Right atrium auricular region (tissue), 2 donors: ENCODE measurements around the gene RFESD. TPM values are rescaled to one million over a fixed set of nuclear protein-coding genes. Genes with fewer than 3 reads are reported as not detected.

Experiments
- DNase-seq: peaks from one replicate; pipeline ENCODE4 v3.0.0-alpha.2; 2019; ENCODE audit warnings: low spot score
- H3K27ac ChIP-seq, 2 donors: fragments of 200-600 bp; sonication (generic); 1 replicate in 1 of 2; 2 replicates in 1 of 2; pipeline ENCODE4 v1.5.1; 2016 to 2019
- H3K27me3 ChIP-seq, 2 donors: fragments of 200-600 bp; sonication (generic); one replicate each; pipeline versions ENCODE4 v1.5.1 to v1.6.0; 2017 to 2019
- H3K36me3 ChIP-seq: fragments of 200-600 bp; sonication (generic); one replicate; pipeline ENCODE4 v1.5.1; 2016
- H3K4me1 ChIP-seq, 2 donors: fragments of 200-600 bp; sonication (generic); one replicate each; pipeline versions ENCODE4 v1.5.1 to v1.6.0; 2017 to 2019
- H3K4me3 ChIP-seq, 2 donors: fragments of 200-600 bp; sonication (generic); 1 replicate in 1 of 2; 2 replicates in 1 of 2; pipeline ENCODE4 v1.5.1; 2017 to 2019; ENCODE audit warnings: mild to moderate bottlenecking in 1 of 2, moderate library complexity in 1 of 2
- H3K9me3 ChIP-seq, 2 donors: fragments of 200-600 bp; sonication (generic); one replicate each; pipeline ENCODE4 v1.5.1; 2019
- total RNA-seq, 2 donors: library from RNA; depleted of rRNA; stranded (reverse); fragments of >200 nt; gene quantifications; one replicate each; pipeline ENCODE4 v1.1.0, GENCODE V29; 2016
- TF ChIP-seq, protein P1 (sequence below), 2 donors: fragments of 200-600 bp; sonication (generic); IDR thresholded peaks; one replicate each; pipeline ENCODE4 v1.5.1; 2019; ENCODE audit warnings: antibody characterized with exemption in 2 of 2

Gene RFESD
- total RNA-seq, 2 donors from 2014 or later, result 1.9 to 2.5 TPM

- no peak overlapping the region for H3K27ac ChIP-seq
Measured at GRCh38 chr5:95619096-95619495, 27.5 kb upstream of the RFESD start.

GRCh38 chr5:95619514-95620029 lies 27.0 kb upstream of the RFESD start:
- Histone ChIP-seq H3K36me3 (no peaks in the 10 kb centered on the region), H3K27me3 (no peaks in the 10 kb centered on the region), H3K4me3 (peak overlapping the region; percentile 41 to 62), H3K27ac (no peak overlapping the region), H3K4me1 (peaks cover 0 to 16% of the 10 kb centered on the region in 2 donors), H3K9me3 (no peaks in the 10 kb centered on the region)
- TF ChIP-seq, protein P1, sequence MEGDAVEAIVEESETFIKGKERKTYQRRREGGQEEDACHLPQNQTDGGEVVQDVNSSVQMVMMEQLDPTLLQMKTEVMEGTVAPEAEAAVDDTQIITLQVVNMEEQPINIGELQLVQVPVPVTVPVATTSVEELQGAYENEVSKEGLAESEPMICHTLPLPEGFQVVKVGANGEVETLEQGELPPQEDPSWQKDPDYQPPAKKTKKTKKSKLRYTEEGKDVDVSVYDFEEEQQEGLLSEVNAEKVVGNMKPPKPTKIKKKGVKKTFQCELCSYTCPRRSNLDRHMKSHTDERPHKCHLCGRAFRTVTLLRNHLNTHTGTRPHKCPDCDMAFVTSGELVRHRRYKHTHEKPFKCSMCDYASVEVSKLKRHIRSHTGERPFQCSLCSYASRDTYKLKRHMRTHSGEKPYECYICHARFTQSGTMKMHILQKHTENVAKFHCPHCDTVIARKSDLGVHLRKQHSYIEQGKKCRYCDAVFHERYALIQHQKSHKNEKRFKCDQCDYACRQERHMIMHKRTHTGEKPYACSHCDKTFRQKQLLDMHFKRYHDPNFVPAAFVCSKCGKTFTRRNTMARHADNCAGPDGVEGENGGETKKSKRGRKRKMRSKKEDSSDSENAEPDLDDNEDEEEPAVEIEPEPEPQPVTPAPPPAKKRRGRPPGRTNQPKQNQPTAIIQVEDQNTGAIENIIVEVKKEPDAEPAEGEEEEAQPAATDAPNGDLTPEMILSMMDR (IDR thresholded peaks at IDR 0.05), result no peak
- no peak for DNase-seq

More at GRCh38 chr5:95619096-95619495, 27.5 kb upstream of the RFESD start:
- H3K4me3 ChIP-seq, result no peak overlapping the region
- DNase-seq, result no peak
- peaks cover 0 to 16% of the 10 kb centered on the region in 2 donors for H3K4me1 ChIP-seq
- H3K27me3 ChIP-seq, result no peaks in the 10 kb centered on the region
- H3K9me3 ChIP-seq, result peaks cover 0 to 2% of the 10 kb centered on the region in 2 donors
- TF ChIP-seq, protein P1 (IDR thresholded peaks at IDR 0.05), result no peak
- no peaks in the 10 kb centered on the region for H3K36me3 ChIP-seq

- Histone ChIP-seq H3K27ac (peak within 1 kb of the TSS in 1 of 2 donors; percentile 23), H3K9me3 (no peaks in the 10 kb centered on the region), H3K4me3 (peak within 1 kb of the TSS; percentile 41 to 62), H3K4me1 (peaks cover 0 to 16% of the 10 kb centered on the region in 2 donors), H3K36me3 (no peaks in the 10 kb centered on the region), H3K27me3 (no peaks in the 10 kb centered on the region)
- no peak for DNase-seq
- TF ChIP-seq, protein P1 (IDR thresholded peaks at IDR 0.05), result peak in 1 of 2 donors; percentile 9
Measured at GRCh38 chr5:95620030-95620869, 26.3 kb upstream of the RFESD start, which contains the start of gene GPR150. TSS of gene GPR150 (plus strand) at chr5:95620087. CDS start at chr5:95620276, 189 bp downstream.

- no peaks in the 10 kb centered on the region for H3K9me3 ChIP-seq
- TF ChIP-seq, protein P1 (IDR thresholded peaks at IDR 0.05), result no peak
- peaks cover 0 to 16% of the 10 kb centered on the region in 2 donors for H3K4me1 ChIP-seq
- H3K36me3 ChIP-seq, result no peaks in the 10 kb centered on the region
- no peak for DNase-seq
- H3K27me3 ChIP-seq, result no peaks in the 10 kb centered on the region
- peak overlapping the region in 1 of 2 donors; percentile 23 for H3K27ac ChIP-seq
- peak overlapping the region; percentile 41 to 62 for H3K4me3 ChIP-seq
Measured at GRCh38 chr5:95620870-95621838, 25.4 kb upstream of the RFESD start.

GRCh38 chr5:95621839-95622629 lies 24.5 kb upstream of the RFESD start:
- no peak overlapping the region for H3K4me3 ChIP-seq
- H3K27ac ChIP-seq, result no peak overlapping the region

More at GRCh38 chr5:95621839-95622629, 24.5 kb upstream of the RFESD start:
- Histone ChIP-seq H3K9me3 (no peaks in the 10 kb centered on the region), H3K27me3 (no peaks in the 10 kb centered on the region), H3K4me1 (peaks cover 0 to 16% of the 10 kb centered on the region in 2 donors), H3K36me3 (no peaks in the 10 kb centered on the region)
- DNase-seq, result no peak
- TF ChIP-seq, protein P1 (IDR thresholded peaks at IDR 0.05), result no peak
